Measurements from ENCODE around the gene FBH1. TPM values are rescaled to one million over a fixed set of nuclear protein-coding genes. Genes with fewer than 3 reads are reported as not detected.

The FBH1 gene
- total and polyA plus RNA-seq, 12 donors = 57.8 to 134 (median 76.0) TPM

DNA sequence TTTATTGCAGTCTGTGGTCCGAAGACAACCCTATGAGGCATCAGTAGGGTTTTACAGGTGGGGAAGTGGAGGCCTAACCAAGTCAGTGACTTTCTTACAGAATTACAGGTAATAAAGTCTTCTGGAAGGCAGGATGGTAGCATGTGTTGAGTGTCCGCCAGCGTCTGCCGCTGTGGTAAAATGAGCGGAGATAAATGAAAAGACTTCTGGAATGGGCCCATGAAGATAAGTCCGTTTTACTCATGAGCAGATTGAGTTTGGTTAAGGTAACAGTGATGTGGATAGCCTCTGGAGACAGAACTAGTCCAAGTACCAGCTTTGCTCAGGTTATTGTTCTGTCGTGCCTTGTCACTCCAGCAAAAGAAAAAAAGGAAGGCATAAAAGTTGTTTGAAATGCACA, 966 bp downstream of the FBH1 start:
- intact Hi-C loops (cut with DNase I) = loop anchor here in 2 of 10 donors (5.0 kb wide), 1 partner anchor 79 kb away; the partner anchor contains the start of gene GDI2 (in 2 of the 2)
- peaks cover 0 to 43% (median 5%) of the 10 kb centered on the region in 9 donors for H3K36me3 ChIP-seq
- 30 to 38% methylated on average over 7 of the region's 7 CpGs for WGBS, 2 donors
- no peak for ATAC-seq
- H3K27me3 ChIP-seq = no peaks in the 10 kb centered on the region
- H3K9me3 ChIP-seq = no peaks in the 10 kb centered on the region
- peak overlapping the region; percentile 84 to 95 (median 90) for H3K27ac ChIP-seq
- peak overlapping the region; percentile 54 to 93 (median 90) for H3K4me3 ChIP-seq
- H3K4me1 ChIP-seq = peaks cover 0 to 76% (median 61%) of the 10 kb centered on the region in 9 donors
- DNase-seq = no peak
- TF ChIP-seq, protein P1, sequence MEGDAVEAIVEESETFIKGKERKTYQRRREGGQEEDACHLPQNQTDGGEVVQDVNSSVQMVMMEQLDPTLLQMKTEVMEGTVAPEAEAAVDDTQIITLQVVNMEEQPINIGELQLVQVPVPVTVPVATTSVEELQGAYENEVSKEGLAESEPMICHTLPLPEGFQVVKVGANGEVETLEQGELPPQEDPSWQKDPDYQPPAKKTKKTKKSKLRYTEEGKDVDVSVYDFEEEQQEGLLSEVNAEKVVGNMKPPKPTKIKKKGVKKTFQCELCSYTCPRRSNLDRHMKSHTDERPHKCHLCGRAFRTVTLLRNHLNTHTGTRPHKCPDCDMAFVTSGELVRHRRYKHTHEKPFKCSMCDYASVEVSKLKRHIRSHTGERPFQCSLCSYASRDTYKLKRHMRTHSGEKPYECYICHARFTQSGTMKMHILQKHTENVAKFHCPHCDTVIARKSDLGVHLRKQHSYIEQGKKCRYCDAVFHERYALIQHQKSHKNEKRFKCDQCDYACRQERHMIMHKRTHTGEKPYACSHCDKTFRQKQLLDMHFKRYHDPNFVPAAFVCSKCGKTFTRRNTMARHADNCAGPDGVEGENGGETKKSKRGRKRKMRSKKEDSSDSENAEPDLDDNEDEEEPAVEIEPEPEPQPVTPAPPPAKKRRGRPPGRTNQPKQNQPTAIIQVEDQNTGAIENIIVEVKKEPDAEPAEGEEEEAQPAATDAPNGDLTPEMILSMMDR (IDR thresholded peaks at IDR 0.05) = no peak

DNA sequence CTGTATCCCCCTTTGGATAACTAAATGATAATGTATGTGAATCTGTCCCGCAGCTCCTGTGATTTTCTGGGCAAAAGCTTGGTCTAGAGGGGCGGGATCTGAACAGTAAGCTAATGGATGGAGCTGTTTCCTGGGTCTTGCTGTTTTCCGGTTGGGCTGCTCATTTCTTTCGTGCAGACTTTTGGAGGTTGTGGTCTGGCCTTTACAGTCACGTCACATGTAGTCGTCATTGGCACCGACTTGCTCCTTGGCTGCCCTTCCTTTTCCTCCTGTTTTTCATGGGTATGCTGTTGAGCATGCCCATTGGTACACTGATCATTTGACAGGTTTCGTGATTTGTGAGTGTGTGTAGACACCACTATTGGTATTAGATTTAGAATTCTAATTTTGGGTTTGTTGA, 2.0 kb downstream of the FBH1 start:
- WGBS, 2 donors = 39 to 41% methylated on average over 8 of the region's 8 CpGs
- no peak for DNase-seq
- Histone ChIP-seq H3K4me3 (peak overlapping the region in 4 of 10 donors; percentile 89 to 93 (median 91)), H3K27ac (peak overlapping the region in 9 of 10 donors; percentile 84 to 95 (median 90)), H3K9me3 (no peaks in the 10 kb centered on the region), H3K27me3 (no peaks in the 10 kb centered on the region), H3K4me1 (peaks cover 0 to 83% (median 64%) of the 10 kb centered on the region in 9 donors), H3K36me3 (peaks cover 0 to 42% (median 6%) of the 10 kb centered on the region in 9 donors)
- ATAC-seq = no peak
- intact Hi-C loops (cut with DNase I) = loop anchor here in 2 of 10 donors (5.0 kb wide), 1 partner anchor 80 kb away; the partner anchor contains the start of gene GDI2 (in 2 of the 2)
- TF ChIP-seq, protein P1 (IDR thresholded peaks at IDR 0.05) = no peak

DNA sequence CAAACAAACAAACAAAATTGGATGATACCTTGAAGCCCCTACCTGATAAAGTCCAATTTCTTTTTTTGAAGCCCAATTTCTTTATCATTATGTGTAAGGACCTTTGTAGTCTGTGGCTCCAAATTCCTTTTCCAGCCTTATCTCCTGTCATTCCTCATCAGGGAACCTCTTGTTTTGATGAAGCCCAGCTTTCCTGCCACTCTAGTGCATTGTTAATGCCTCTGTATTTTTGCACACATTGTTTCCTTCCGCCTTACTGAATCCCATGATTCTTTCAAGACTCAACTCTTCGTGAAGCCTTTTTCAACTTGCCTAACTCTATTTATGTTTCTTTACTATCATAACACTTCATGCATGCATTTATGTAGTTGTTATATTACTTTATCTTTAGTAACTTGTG, 3.3 kb downstream of the FBH1 start:
- H3K36me3 ChIP-seq = peaks cover 0 to 50% (median 6%) of the 10 kb centered on the region in 9 donors
- H3K27ac ChIP-seq = peak overlapping the region in 8 of 10 donors; percentile 1 to 95 (median 90)
- ATAC-seq = no peak
- DNase-seq = no peak
- TF ChIP-seq, protein P1 (IDR thresholded peaks at IDR 0.05) = no peak
- peaks cover 0 to 77% (median 57%) of the 10 kb centered on the region in 9 donors for H3K4me1 ChIP-seq
- H3K4me3 ChIP-seq = no peak overlapping the region
- H3K9me3 ChIP-seq = peaks cover 0 to 8% (median 3%) of the 10 kb centered on the region in 11 donors
- WGBS, 2 donors = 25 to 39% methylated on average over 2 of the region's 2 CpGs
- no peaks in the 10 kb centered on the region for H3K27me3 ChIP-seq
- intact Hi-C loops (cut with DNase I) = loop anchor here in 2 of 10 donors (5.0 kb wide), 1 partner anchor 81 kb away; the partner anchor contains the start of gene GDI2 (in 2 of the 2)

DNA sequence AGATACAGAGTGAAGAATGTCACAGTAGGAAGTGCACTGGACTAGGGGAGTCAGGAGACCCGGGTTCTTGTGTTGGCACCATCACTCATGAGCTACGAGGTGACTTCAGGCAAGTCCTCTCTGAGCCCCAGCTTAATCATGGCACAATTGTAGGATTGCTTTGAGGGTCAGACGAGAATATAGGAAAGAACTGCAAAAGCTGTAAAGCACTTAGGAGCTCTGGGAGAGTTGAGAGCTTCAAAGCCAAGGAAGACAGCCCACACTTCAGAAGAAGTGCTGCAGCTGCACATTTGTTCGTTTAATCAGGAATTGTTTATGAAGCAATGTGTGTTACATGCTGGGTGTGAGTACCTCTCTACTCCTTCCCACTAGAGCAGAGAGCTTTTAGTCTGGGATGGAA, 4.4 kb downstream of the FBH1 start:
- peak overlapping the region in 8 of 10 donors; percentile 14 to 91 (median 46) for H3K27ac ChIP-seq
- peaks cover 0 to 74% (median 50%) of the 10 kb centered on the region in 9 donors for H3K4me1 ChIP-seq
- ATAC-seq (no peak), DNase-seq (no peak)
- TF ChIP-seq, protein P1 (IDR thresholded peaks at IDR 0.05) = no peak
- peaks cover 0 to 61% (median 6%) of the 10 kb centered on the region in 9 donors for H3K36me3 ChIP-seq
- intact Hi-C loops (cut with DNase I) = loop anchor here in 2 of 10 donors (5.0 kb wide), 1 partner anchor 82 kb away; the partner anchor contains the start of gene GDI2 (in 2 of the 2)
- WGBS, 2 donors = 43 to 56% methylated on average over 4 of the region's 4 CpGs
- H3K4me3 ChIP-seq = peak overlapping the region in 1 of 10 donors; percentile 23
- H3K9me3 ChIP-seq = peaks cover 0 to 11% (median 3%) of the 10 kb centered on the region in 11 donors
- no peaks in the 10 kb centered on the region for H3K27me3 ChIP-seq
